ENCODE data around the gene TRIM9. TPM values are rescaled to one million over a fixed set of nuclear protein-coding genes. Genes with fewer than 3 reads are reported as not detected.

Gene TRIM9
- total and polyA plus RNA-seq, 9 of the 15 experiments (the other 6 are each of a cell fraction or from before 2014, with no cell fraction given), result 0.03 to 0.15 (median 0.04) TPM; not detected in 4

DNA sequence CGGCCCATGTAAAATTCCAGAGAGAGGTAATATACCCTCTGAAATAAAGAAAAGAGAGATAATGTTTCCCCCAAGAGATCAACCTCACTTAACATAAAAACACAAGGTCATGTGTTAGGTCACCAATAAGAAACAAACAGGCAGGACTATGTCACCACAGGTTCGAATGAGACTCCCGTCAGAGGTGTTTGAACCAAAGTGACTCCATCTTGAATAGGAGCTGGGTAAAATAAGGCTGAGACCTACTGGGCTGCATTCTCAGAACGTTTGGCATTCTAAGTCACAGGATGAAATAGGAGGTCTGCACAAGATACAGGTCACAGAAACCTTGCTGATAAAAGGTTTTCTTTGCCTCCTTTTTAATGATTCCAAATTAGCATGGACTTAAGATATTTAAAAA lies 157.1 kb downstream of the TRIM9 start (continued):
- TF ChIP-seq DMBX1 (CRISPR knock-in tag; IDR thresholded peaks at IDR 0.05; ENCODE audit: borderline replicate concordance), result peak; percentile 91
- TF ChIP-seq, protein P1, sequence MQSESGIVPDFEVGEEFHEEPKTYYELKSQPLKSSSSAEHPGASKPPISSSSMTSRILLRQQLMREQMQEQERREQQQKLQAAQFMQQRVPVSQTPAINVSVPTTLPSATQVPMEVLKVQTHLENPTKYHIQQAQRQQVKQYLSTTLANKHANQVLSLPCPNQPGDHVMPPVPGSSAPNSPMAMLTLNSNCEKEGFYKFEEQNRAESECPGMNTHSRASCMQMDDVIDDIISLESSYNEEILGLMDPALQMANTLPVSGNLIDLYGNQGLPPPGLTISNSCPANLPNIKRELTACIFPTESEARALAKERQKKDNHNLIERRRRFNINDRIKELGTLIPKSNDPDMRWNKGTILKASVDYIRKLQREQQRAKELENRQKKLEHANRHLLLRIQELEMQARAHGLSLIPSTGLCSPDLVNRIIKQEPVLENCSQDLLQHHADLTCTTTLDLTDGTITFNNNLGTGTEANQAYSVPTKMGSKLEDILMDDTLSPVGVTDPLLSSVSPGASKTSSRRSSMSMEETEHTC (IDR thresholded peaks at IDR 0.05), result no peak
- TF ChIP-seq, protein P2, sequence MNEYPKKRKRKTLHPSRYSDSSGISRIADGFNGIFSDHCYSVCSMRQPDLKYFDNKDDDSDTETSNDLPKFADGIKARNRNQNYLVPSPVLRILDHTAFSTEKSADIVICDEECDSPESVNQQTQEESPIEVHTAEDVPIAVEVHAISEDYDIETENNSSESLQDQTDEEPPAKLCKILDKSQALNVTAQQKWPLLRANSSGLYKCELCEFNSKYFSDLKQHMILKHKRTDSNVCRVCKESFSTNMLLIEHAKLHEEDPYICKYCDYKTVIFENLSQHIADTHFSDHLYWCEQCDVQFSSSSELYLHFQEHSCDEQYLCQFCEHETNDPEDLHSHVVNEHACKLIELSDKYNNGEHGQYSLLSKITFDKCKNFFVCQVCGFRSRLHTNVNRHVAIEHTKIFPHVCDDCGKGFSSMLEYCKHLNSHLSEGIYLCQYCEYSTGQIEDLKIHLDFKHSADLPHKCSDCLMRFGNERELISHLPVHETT (CRISPR knock-in tag; conservative IDR thresholded peaks at IDR 0.05 in 1 of 2, IDR thresholded peaks at IDR 0.05 in 1 of 2), result 0 out of 4 replicates have a peak, but pooled peaks of 1 of the 2 experiments have one; percentile 39
- no peak for TF ChIP-seq ZNF121 (CRISPR knock-in tag; conservative IDR thresholded peaks at IDR 0.05)
- TF ChIP-seq, protein P3, sequence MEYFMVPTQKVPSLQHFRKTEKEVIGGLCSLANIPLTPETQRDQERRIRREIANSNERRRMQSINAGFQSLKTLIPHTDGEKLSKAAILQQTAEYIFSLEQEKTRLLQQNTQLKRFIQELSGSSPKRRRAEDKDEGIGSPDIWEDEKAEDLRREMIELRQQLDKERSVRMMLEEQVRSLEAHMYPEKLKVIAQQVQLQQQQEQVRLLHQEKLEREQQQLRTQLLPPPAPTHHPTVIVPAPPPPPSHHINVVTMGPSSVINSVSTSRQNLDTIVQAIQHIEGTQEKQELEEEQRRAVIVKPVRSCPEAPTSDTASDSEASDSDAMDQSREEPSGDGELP (CRISPR knock-in tag; IDR thresholded peaks at IDR 0.05; ENCODE audit: borderline replicate concordance), result no peak
- TF ChIP-seq CCAR2 (IDR thresholded peaks at IDR 0.05; ENCODE audit: low read depth, low read length), result no peak
- TF ChIP-seq ZNF311 (CRISPR knock-in tag; IDR thresholded peaks at IDR 0.05), result peak; percentile 93
- TF ChIP-seq E2F3 (CRISPR knock-in tag; IDR thresholded peaks at IDR 0.05), result 0 out of 2 replicates have a peak, but pooled peaks have one; percentile 40
- no peak for TF ChIP-seq IRF2 (CRISPR knock-in tag; IDR thresholded peaks at IDR 0.05)
- TF ChIP-seq DIDO1 (tag; IDR thresholded peaks at IDR 0.05; ENCODE audit: low read depth), result no peak
- TF ChIP-seq ZC3H11A (IDR thresholded peaks at IDR 0.05; ENCODE audit: low read depth, low read length), result no peak
- peak; percentile 83 for TF ChIP-seq MEF2D (tag; conservative IDR thresholded peaks at IDR 0.05; ENCODE audit: low read depth)
- TF ChIP-seq NR2C2 (CRISPR knock-in tag; IDR thresholded peaks at IDR 0.05), result no peak
- peak; percentile 29; the same call in 1 of the 2 replicates for TF ChIP-seq NR2C2 (tag; IDR thresholded peaks at IDR 0.05)
- no peak for TF ChIP-seq HMG20B (CRISPR knock-in tag; IDR thresholded peaks at IDR 0.05)
- TF ChIP-seq, protein P4, sequence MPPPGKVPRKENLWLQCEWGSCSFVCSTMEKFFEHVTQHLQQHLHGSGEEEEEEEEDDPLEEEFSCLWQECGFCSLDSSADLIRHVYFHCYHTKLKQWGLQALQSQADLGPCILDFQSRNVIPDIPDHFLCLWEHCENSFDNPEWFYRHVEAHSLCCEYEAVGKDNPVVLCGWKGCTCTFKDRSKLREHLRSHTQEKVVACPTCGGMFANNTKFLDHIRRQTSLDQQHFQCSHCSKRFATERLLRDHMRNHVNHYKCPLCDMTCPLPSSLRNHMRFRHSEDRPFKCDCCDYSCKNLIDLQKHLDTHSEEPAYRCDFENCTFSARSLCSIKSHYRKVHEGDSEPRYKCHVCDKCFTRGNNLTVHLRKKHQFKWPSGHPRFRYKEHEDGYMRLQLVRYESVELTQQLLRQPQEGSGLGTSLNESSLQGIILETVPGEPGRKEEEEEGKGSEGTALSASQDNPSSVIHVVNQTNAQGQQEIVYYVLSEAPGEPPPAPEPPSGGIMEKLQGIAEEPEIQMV (tag; conservative IDR thresholded peaks at IDR 0.05; ENCODE audit: low read depth), result 0 out of 2 replicates have a peak, but pooled peaks have one; percentile 52
- TF ChIP-seq DDX20 (tag; IDR thresholded peaks at IDR 0.05; ENCODE audit: low read depth), result peak; percentile 81
- no peak for TF ChIP-seq FOXP1 (CRISPR knock-in tag; IDR thresholded peaks at IDR 0.05)
- TF ChIP-seq, protein P5, sequence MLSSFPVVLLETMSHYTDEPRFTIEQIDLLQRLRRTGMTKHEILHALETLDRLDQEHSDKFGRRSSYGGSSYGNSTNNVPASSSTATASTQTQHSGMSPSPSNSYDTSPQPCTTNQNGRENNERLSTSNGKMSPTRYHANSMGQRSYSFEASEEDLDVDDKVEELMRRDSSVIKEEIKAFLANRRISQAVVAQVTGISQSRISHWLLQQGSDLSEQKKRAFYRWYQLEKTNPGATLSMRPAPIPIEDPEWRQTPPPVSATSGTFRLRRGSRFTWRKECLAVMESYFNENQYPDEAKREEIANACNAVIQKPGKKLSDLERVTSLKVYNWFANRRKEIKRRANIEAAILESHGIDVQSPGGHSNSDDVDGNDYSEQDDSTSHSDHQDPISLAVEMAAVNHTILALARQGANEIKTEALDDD (IDR thresholded peaks at IDR 0.05), result no peak
- TF ChIP-seq ZFP30 (CRISPR knock-in tag; IDR thresholded peaks at IDR 0.05; ENCODE audit: borderline replicate concordance), result no peak
- TF ChIP-seq PHB2 (IDR thresholded peaks at IDR 0.05; ENCODE audit: low read depth), result no peak
- 0 out of 2 replicates have a peak, but pooled peaks have one; percentile 61 for TF ChIP-seq HIVEP1 (CRISPR knock-in tag; IDR thresholded peaks at IDR 0.05)
- TF ChIP-seq KLF13 (tag; IDR thresholded peaks at IDR 0.05; ENCODE audit: borderline replicate concordance, low read depth), result 0 out of 2 replicates have a peak, but pooled peaks have one; percentile 34

Data from K562 (cell line).